Stimulated activated CD4-positive, alpha-beta T cell treated with anti-CD3 and anti-CD28 coated beads, Interleukin-1b, Interleukin-23, amount 100 ng/mL, for 4 hours (primary cell): Measurements from ENCODE around the gene KCNT2.

Experiments
- DNase-seq, 2 donors: peaks; one replicate each; pipeline ENCODE4 v3.0.0-alpha.2; 2020; ENCODE audit warnings: low read depth in 2 of 2

The KCNT2 gene

DNA sequence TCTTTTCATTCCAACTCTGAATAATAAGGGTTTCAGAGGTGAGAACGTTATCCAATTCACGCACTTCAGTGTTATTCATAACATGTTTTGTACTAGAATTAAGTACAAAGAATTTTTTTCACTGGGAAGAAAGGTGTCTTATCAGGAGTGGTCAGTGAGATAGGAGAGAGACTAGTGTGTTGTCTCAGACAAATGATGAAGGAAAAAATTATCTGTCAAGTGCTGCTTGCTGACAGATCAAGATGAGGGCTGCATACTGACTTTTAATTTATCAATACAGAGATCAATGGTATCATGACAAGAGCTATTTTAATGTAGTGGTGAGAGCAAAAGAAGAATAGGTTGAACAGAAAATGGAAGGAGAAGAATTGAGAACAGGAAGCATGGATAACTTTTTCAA, 402.4 kb downstream of the KCNT2 start:
- DNase-seq, result no peak

DNA sequence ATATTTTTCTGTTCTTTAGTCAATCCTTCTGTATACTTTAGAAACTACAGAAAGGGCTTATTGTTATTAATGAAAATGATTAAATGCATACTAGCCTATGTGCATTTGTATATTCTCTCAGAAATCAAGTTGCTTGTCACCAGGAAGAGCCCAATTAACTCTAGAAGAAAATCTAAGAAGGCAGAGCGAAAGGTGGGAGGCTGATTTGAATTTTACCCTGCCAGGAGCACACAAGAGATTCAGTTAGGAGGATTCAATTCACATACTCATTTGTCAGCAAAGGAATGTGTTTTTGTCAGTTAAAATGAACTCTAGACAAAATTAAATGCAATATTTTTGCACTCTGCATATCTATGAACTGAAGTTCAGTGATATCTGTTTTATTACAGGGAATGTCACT, 411.8 kb downstream of the KCNT2 start:
- no peak for DNase-seq

DNA sequence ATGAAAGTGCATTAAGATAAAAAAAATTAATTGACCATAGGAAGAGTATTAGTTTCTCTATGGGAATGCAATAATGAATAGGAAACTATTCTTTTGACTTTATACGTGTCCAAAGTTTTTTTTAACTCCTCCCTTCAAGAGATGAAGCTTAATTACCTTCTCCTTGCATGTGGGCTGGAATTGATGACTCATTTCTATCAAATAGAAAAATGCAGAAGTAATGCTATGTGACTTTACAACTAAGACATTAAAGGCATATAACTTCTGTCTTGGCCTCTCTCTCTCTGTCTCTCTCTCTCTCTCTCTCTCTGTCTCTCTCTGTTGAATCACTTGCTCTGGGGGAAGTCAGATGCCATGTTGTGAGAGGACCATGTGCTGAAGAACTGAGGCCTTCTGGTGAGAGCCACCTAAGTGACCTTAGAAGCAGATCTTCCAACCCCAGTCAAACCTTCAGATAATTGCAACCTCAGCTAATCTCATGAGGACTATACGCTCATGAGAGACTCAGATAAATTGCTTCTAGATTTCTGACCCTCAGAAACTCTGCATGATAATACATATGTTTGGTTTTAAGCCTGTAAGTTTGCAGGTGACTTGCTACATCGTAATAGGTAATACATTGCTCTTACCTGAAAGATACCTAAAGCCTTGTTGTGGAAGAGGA, 414.2 kb downstream of the KCNT2 start:
- DNase-seq, result no peak

DNA sequence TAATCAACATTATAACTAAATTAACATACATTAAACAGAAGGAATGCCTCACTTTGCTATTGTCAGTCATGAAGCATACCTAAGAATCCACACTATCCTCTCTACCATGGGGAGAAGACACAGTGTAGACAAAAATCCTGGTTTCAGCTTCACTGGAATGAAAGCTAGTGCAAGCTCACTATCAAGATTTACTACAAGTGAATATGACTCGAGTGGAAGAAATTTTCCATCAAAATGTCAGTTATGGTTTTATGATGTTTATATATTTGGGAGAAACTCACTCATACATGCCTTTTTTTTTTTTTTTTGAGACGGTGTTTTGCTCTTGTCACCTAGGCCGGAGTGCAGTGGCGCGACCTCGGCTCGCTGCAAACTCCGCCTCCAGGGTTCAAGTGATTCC, 424.3 kb downstream of the KCNT2 start:
- no peak for DNase-seq

DNA sequence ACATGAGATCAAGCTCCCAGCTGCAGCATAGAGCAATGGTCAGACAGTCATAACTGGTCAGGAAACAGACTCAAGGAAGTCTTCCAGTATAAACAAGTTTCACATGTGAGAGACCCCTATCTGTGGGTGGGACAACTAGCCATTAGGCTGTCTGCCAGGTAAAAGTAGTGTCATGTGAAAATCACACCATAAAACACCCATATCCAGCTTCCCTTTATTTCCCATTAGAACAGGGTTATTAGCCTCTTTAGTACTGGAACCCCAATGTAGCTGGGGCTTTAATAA, 426.7 kb downstream of the KCNT2 start:
- no peak for DNase-seq

DNA sequence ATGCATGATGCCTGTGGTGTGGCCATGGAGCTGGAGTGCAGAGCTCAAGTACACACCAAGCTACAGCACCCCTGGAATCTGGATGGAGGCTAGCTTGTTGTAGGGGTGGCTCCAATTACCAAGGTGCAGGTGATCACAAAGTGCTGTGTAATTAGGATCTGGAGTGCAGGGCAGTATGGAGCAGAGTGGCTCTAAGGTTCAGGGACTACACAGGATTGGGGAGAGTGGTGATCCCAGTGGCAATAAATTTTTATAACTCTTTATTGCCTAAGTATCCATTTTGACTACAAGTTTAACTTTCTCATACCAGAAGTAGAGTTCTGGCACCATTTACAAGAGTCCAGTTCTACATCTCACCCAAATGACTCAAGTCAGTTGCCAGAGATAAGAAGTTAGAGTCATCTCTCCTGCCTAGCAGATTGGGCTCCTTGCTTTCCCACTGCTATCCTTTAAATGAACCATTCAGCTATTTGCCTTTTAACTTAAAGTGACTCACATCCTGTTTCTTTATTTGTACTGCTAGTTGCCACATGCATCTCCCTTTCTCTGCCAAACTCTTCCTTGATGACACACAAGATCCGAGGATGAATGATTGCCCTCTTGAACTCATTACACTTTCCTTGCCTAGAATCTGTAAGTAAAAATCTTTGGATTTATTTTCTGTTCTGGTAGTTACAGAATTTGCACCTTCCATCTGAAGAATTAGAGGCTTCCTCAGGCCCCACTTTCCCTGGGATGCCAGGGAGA, 427.2 kb downstream of the KCNT2 start:
- DNase-seq, result no peak

DNA sequence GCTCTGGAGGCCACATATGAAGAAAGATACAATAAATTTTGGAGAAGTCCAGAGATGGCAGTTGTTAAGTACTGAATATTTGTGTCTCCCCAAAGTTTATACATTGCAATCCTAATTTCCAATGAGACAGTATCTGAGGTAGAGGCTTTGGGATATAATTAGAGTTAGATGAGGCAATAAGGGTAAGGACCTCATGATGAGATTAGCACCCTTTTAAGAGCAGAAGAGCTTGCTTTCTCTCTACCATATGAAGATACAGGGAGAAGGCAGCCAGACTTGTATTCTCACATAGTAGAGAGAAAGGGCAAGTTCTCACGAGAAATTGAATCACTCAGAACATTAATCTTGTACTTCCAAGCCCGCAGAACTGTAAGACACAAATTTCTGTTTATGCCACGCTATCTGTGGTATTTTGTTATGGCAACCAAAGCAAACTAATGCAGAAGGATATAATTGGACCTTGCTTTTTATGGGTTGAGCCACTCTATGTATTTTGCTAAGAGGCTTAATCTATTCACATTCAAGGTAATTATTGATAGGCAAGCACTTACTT, 430.1 kb downstream of the KCNT2 start:
- no peak for DNase-seq
